ENCODE data around the gene DMGDH. TPM values are rescaled to one million over a fixed set of nuclear protein-coding genes. Genes with fewer than 3 reads are reported as not detected.
A peak's percentile ranks its signal among the peaks of the same experiment; 100 is the strongest.

Gene DMGDH
- total RNA-seq, 1 donor from 2014 or later: 0.36 TPM

GRCh38 chr5:79031485-79031867 is 38.0 kb downstream of the DMGDH start:
- no peak for TF ChIP-seq CTCF (IDR thresholded peaks at IDR 0.05; ENCODE audit: unreplicated experiment)
- Mint-ChIP-seq H3K36me3 (ENCODE audit: low read depth, unreplicated experiment) (no peaks in the 10 kb centered on the region), H3K9me3 (ENCODE audit: unreplicated experiment) (no peaks in the 10 kb centered on the region), H3K27ac (ENCODE audit: unreplicated experiment) (no peak overlapping the region), H3K27me3 (ENCODE audit: unreplicated experiment) (no peaks in the 10 kb centered on the region), H3K4me3 (ENCODE audit: unreplicated experiment) (no peak overlapping the region), H3K4me1 (ENCODE audit: unreplicated experiment) (no peaks in the 10 kb centered on the region)
- DNase-seq (ENCODE audit: low spot score): no peak

GRCh38 chr5:79030663-79031484 is 38.6 kb downstream of the DMGDH start:
- H3K4me1 Mint-ChIP-seq (ENCODE audit: unreplicated experiment): no peaks in the 10 kb centered on the region
- H3K9me3 Mint-ChIP-seq (ENCODE audit: unreplicated experiment): no peaks in the 10 kb centered on the region
- H3K36me3 Mint-ChIP-seq (ENCODE audit: low read depth, unreplicated experiment): no peaks in the 10 kb centered on the region
- no peak for DNase-seq (ENCODE audit: low spot score)
- no peak overlapping the region for H3K27ac Mint-ChIP-seq (ENCODE audit: unreplicated experiment)
- no peak overlapping the region for H3K4me3 Mint-ChIP-seq (ENCODE audit: unreplicated experiment)
- no peak for TF ChIP-seq CTCF (IDR thresholded peaks at IDR 0.05; ENCODE audit: unreplicated experiment)
- no peaks in the 10 kb centered on the region for H3K27me3 Mint-ChIP-seq (ENCODE audit: unreplicated experiment)

- TF ChIP-seq CTCF (IDR thresholded peaks at IDR 0.05; ENCODE audit: unreplicated experiment): peak; percentile 90
- peaks cover 10% of the 10 kb centered on the region for H3K4me1 Mint-ChIP-seq (ENCODE audit: unreplicated experiment)
- H3K27ac Mint-ChIP-seq (ENCODE audit: unreplicated experiment): no peak overlapping the region
- DNase-seq (ENCODE audit: low spot score): peak; percentile 76
- no peaks in the 10 kb centered on the region for H3K9me3 Mint-ChIP-seq (ENCODE audit: unreplicated experiment)
- no peaks in the 10 kb centered on the region for H3K27me3 Mint-ChIP-seq (ENCODE audit: unreplicated experiment)
- peak overlapping the region; percentile 17 for H3K4me3 Mint-ChIP-seq (ENCODE audit: unreplicated experiment)
- H3K36me3 Mint-ChIP-seq (ENCODE audit: low read depth, unreplicated experiment): no peaks in the 10 kb centered on the region
These were observed 44.4 kb downstream of the DMGDH start for GRCh38 chr5:79025054-79025472.

- no peak for TF ChIP-seq CTCF (IDR thresholded peaks at IDR 0.05; ENCODE audit: unreplicated experiment)
- Mint-ChIP-seq H3K27me3 (ENCODE audit: unreplicated experiment) (no peaks in the 10 kb centered on the region), H3K36me3 (ENCODE audit: low read depth, unreplicated experiment) (no peaks in the 10 kb centered on the region), H3K4me3 (ENCODE audit: unreplicated experiment) (no peak overlapping the region), H3K27ac (ENCODE audit: unreplicated experiment) (no peak overlapping the region), H3K4me1 (ENCODE audit: unreplicated experiment) (peaks cover 10% of the 10 kb centered on the region), H3K9me3 (ENCODE audit: unreplicated experiment) (no peaks in the 10 kb centered on the region)
- DNase-seq (ENCODE audit: low spot score): no peak
These were observed 45.5 kb downstream of the DMGDH start for GRCh38 chr5:79023947-79024346.

- no peaks in the 10 kb centered on the region for H3K9me3 Mint-ChIP-seq (ENCODE audit: unreplicated experiment)
- H3K27ac Mint-ChIP-seq (ENCODE audit: unreplicated experiment): no peak overlapping the region
- no peak for DNase-seq (ENCODE audit: low spot score)
- no peak for TF ChIP-seq CTCF (IDR thresholded peaks at IDR 0.05; ENCODE audit: unreplicated experiment)
- H3K36me3 Mint-ChIP-seq (ENCODE audit: low read depth, unreplicated experiment): no peaks in the 10 kb centered on the region
- no peaks in the 10 kb centered on the region for H3K27me3 Mint-ChIP-seq (ENCODE audit: unreplicated experiment)
- no peak overlapping the region for H3K4me3 Mint-ChIP-seq (ENCODE audit: unreplicated experiment)
- H3K4me1 Mint-ChIP-seq (ENCODE audit: unreplicated experiment): peaks cover 10% of the 10 kb centered on the region
These were observed 46.1 kb downstream of the DMGDH start for GRCh38 chr5:79023348-79023747.

Data from endothelial cell (in vitro differentiated cells).